HG02798 (cell line): ENCODE data around the gene TCF4.

Experiments
- ATAC-seq: cut with Tn5 transposase; IDR thresholded peaks from one replicate; pipeline ENCODE4 v1.9.1; 2021; ENCODE audit warnings: mild to moderate bottlenecking; ENCODE audit not compliant: unreplicated experiment, poor library complexity

TCF4 gene

DNA sequence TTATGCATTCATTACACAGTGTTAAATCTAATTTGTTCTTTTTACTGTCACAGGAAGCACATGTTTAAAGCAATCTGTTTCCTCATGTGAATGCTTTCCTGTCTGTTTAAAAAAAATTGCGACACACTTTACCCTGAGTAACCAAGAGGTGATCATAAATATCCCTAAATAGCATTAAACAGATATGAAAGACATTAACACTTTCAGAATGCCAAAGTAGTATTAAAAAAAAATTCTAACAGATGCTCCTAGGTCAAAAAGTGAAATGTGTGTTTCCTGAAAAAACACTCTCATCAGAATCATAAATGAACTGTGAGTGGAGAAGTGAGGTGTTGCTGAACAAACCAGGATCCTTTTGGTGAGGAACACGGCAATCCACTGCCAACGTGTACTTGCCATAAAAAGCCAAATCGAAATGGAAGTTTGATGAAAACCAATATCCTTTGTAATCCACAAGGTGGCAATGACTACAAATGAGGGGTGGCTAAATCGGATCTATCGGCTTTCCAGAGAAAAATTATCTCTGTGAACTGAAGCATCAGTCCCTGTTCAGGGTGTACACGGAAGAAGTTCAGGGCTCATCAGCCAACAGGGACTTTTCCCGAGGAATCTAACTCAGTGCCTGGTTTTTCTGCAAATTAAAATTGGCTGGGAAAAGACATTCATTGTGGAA, 248.9 kb downstream of the TCF4 start:
- ATAC-seq = no peak

DNA sequence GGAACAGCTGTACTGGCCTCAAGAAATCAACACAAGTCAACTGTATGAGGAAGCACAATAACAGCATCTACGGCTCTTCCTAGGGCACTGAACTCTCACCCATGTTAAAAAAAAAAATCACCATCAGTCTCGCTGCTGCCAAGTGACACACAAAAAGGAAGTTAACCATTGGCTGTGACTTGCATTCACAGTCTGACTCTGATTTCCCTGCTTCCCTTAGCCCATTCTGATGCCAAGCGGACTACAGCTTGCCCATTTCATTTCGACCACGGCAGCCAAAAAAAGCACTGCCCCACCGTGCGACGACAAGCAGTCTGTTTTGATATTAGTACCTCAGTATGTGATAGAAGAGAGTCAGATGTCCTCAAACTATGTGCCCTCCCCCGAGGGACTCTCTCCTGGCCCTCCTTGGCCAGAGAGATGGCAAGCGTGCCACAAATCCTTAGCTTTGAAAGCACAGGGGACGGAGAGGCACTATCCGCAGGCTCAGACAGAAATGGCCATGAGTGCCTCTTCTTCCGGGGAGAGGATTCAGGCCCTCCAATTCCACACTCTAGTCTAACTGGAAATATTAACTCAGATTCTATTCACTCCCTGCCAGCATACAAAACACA, 250.0 kb downstream of the TCF4 start:
- no peak for ATAC-seq

GRCh38 chr18:55337138-55337537, 250.9 kb downstream of the TCF4 start:
- no peak for ATAC-seq

DNA sequence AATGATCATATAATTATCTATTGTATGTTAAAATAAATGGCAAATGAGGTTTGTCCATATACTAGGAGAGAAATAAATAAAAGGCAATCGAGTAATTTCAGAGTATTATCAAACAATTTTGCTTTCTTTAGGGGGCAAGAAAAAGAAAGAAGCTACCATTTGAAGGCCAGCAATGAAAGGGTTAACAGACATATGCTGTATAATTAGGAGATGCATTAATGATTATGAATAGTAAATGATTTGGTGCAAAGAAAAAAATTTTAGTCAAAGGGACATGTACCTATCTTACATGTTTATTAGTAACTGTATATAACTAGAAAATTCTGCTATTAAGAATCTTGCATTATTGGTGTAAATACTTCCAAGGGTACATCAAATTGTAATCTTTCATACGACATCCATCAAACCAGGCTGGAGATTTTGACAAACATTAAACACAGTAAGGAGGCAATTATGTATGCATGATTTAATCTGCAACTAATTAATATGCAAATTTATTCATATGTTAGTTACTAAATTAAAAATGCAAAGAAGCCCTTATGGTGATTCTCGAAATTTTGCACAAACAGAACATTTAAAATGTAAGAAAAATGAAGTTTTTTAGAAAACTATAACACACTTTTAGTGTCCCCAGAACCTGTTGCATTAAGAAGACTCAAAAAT, 251.4 kb downstream of the TCF4 start:
- no peak for ATAC-seq

DNA sequence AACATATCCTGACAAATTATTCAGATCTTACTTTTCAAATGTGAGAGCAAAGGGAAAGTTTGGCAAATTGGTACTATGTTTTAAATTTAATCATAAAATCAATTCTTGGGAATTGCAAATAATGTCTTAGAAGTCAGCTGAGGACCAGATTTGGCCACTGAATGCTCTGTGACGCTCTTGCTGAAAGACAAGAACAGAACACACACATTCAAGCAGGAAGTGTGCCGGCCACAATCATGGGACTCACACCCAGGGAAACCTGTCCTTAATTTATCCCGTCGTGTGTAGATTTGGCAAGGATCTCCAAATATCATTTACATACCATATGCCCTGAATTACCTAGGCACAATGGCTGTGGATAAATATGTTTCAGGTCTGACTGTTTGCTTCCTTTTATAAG, 253.1 kb downstream of the TCF4 start:
- ATAC-seq = no peak

- no peak for ATAC-seq
These were observed 256.7 kb downstream of the TCF4 start for GRCh38 chr18:55331301-55331700.

DNA sequence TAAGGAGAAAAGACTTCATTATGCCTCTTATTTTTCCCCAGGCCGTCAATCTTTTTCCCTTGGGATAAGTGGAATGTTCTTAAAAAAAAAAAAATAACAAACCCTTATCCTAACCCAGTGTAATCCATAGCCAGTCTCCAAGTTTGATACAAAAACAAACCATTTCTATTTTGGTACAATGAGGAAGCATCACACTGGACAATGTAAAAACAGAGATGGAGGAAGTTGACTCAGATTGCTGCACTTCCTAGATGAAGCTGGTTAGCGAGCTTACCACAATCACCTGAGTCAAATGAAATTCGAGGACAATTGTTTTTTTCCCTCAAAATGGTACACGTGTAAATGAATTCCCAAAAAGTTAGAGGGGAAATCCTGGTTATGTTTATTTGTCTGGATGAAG, 259.7 kb downstream of the TCF4 start:
- no peak for ATAC-seq

DNA sequence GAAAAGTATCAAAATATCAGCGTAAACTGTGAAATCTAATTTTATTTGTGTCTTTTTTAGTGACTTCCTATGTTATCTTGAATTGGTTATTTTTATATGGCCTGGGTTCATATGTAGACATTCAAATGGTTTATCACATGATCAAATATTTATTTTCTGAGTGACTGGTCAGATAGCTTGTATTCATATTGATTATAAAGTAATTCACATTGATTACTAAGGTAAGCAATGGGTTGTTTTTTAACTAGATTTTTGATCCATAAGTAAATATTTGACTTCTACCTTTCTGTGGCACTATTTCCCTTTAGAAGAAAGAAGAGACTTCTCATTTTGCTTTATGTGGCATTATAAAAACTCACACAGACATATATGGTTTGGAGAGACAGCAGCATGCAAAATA, 260.5 kb downstream of the TCF4 start:
- no peak for ATAC-seq

GRCh38 chr18:55326134-55326533, 261.9 kb downstream of the TCF4 start:
- ATAC-seq = no peak

GRCh38 chr18:55324166-55324565, 263.8 kb downstream of the TCF4 start:
- no peak for ATAC-seq

DNA sequence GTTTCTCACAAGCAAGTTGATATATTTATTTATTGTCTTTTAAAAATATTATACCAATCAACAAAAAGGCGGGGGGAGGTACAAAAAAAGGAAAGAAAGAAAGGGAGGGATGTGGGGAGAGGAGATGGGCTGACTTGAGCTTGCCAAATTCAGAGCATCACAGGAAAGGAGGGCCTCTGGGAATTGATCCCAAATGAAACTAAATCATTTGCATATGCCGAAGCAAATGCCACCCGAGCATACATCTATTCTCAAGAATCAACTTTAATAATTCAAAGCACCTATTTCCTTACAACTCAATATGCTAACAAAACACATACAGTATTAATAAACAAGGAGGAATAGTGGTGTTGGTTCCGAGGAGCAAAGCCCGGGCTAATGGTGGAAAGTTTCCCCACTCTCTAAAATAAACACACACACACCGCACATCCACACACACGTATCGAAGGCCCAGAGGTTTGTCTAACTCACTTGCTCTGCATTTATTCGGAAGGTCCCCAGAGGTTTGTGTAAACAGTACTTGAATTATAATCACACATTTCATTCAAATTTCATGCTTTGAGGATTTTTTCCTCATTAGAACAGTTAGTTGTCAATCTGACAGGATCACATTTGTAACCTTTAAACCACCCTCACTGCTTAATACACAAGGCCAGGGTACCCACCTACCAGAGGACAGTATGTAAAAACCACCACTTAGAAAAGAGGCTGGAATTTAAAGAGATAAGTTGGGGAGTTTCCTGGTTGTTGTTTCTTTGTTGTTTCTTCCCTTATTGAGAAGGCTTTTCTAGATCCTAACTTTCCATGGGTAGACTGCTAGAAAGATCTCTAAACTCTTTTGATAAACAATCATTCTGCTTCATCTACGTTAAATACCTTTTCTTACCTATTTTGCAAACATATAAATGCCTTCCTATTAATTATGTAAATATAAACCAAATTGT, 264.7 kb downstream of the TCF4 start:
- ATAC-seq = no peak

DNA sequence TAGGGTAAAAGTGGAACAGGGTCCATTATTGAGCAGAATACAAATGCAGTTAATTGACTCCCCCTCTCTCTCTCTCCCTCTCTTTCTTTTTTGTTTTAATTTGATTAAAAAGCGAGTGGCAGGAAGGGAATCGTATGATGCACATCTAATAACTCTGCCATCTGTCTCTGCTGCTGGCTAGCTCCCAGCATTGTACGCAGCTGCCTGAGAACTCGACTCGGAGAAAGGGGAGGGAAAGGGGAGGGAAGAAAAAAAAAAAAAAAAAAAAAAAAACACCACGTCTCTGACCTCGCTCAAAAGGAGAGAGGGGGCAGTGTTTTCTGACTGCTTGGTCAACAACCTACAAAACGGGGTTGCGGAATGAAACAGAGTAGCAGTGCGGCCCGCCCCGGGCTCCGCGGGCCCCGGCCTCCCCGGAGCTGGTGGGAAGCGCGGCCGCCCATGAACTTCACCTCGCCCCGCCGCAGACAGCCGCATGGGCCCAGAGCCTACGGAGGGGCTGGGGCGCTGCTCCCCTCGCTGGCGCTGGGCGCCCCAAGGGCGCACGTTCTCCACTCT, 265.7 kb downstream of the TCF4 start:
- ATAC-seq = peak; percentile 75

GRCh38 chr18:55321265-55322177, 266.5 kb downstream of the TCF4 start:
- ATAC-seq = peak; percentile 73

GRCh38 chr18:55320424-55321264, 267.3 kb downstream of the TCF4 start:
- ATAC-seq = no peak

GRCh38 chr18:55319459-55320193, 268.4 kb downstream of the TCF4 start:
- ATAC-seq = no peak

DNA sequence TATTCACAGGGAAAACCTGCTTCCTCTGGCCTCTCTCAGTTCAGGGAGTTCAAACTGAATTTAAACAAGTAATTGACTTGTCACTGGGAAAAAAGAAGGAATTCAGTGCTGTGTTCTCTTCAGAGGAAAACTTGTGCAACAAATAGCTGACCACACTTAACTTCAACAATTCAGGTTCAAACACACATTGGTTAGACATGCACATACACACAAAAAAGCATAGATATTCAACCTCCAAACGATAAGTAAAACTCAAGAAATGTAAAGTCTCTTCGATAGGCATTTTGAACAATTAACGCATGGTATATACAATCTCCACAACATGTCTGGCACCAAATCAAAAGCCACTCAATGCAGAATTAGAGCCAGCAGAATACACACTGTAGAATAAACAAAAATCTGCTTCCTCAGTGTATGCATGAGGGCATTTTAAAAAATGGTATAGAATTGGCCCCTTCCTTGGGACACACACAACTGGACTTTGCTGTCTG, 269.0 kb downstream of the TCF4 start:
- no peak for ATAC-seq

DNA sequence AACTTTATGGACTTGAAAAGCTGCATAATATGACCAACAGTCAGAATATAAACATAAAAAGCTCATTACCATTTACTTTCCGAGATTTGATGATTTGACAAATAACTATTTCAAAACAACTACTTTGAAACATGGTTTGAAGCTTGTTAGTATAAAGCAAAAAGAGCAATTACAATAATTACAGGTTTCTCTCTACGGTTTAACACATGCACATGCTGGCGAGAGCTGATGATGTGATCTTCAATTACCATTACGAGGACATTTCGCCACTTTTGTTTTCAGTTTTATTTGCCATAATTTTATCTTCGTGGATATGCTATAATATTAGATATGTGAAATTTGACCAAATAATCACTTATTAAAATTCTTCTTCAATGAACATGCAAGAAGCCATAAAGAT, 270.1 kb downstream of the TCF4 start:
- no peak for ATAC-seq

- no peak for ATAC-seq
These were observed 270.7 kb downstream of the TCF4 start for GRCh38 chr18:55317324-55317723.
